RWPE2 (cell line): ENCODE data around the gene NRXN2.

Experiments used
- ATAC-seq: fragments of 200-7000 bp; cut with Tn5 transposase; 3 replicates; pipeline ENCODE4 v1.9.1; 2021; ENCODE audit warnings: low read depth
- DNase-seq: peaks from one replicate; pipeline ENCODE4 v3.0.0-alpha.2; 2020; ENCODE audit warnings: low spot score
- H3K27ac ChIP-seq: fragments of 450-650 bp; 2 replicates; pipeline ENCODE4 v1.5.1; 2017; ENCODE audit warnings: mild to moderate bottlenecking; ENCODE audit not compliant: poor library complexity, severe bottlenecking
- H3K27me3 ChIP-seq: fragments of 250-450 bp; sonication (Bioruptor Pico); 2 replicates; pipeline ENCODE4 v1.5.1; 2021; ENCODE audit warnings: mild to moderate bottlenecking, moderate library complexity; ENCODE audit not compliant: insufficient read depth, poor library complexity, severe bottlenecking
- H3K36me3 ChIP-seq: fragments of 250-450 bp; sonication (Bioruptor Pico); 2 replicates; pipeline ENCODE4 v1.5.1; 2020; ENCODE audit warnings: low read depth, mild to moderate bottlenecking, moderate library complexity
- H3K4me1 ChIP-seq: fragments of 250-450 bp; sonication (Bioruptor Pico); 2 replicates; pipeline ENCODE4 v1.5.1; 2021; ENCODE audit warnings: mild to moderate bottlenecking, moderate library complexity; ENCODE audit not compliant: insufficient read depth, poor library complexity, severe bottlenecking
- H3K4me3 ChIP-seq: fragments of 250-450 bp; sonication (Bioruptor Pico); 2 replicates; pipeline ENCODE4 v1.5.1; 2021; ENCODE audit warnings: mild to moderate bottlenecking, moderate library complexity; ENCODE audit not compliant: severe bottlenecking
- H3K9me3 ChIP-seq: fragments of 250-450 bp; sonication (Bioruptor Pico); 2 replicates; pipeline ENCODE4 v1.5.1; 2021; ENCODE audit warnings: mild to moderate bottlenecking, moderate library complexity; ENCODE audit not compliant: severe bottlenecking
- CTCF ChIP-seq: fragments of 450-650 bp; IDR thresholded peaks from one replicate; pipeline ENCODE4 v1.5.1; 2017; ENCODE audit warnings: mild to moderate bottlenecking, moderate library complexity; ENCODE audit not compliant: poor library complexity, severe bottlenecking

The NRXN2 gene

GRCh38 chr11:64661146-64661545, 61.9 kb downstream of the NRXN2 start:
- ATAC-seq = no peak
- no peak for DNase-seq
- no peak overlapping the region for H3K27ac ChIP-seq

GRCh38 chr11:64660706-64661105, 62.3 kb downstream of the NRXN2 start:
- DNase-seq (no peak), ATAC-seq (no peak)

More at GRCh38 chr11:64661146-64661545, 61.9 kb downstream of the NRXN2 start:
- TF ChIP-seq CTCF = no peak
- Histone ChIP-seq H3K36me3 (no peaks in the 10 kb centered on the region), H3K4me3 (no peak overlapping the region), H3K27me3 (no peaks in the 10 kb centered on the region), H3K9me3 (no peaks in the 10 kb centered on the region), H3K4me1 (peaks cover 16% of the 10 kb centered on the region)

GRCh38 chr11:64660205-64660604, 62.8 kb downstream of the NRXN2 start:
- Histone ChIP-seq H3K4me3 (no peak overlapping the region), H3K27ac (peak overlapping the region; percentile 60), H3K9me3 (no peaks in the 10 kb centered on the region), H3K27me3 (no peaks in the 10 kb centered on the region), H3K36me3 (no peaks in the 10 kb centered on the region), H3K4me1 (peaks cover 18% of the 10 kb centered on the region)
- ATAC-seq (no peak), DNase-seq (no peak)
- no peak for TF ChIP-seq CTCF

More at GRCh38 chr11:64660706-64661105, 62.3 kb downstream of the NRXN2 start:
- no peak for TF ChIP-seq CTCF
- Histone ChIP-seq H3K36me3 (no peaks in the 10 kb centered on the region), H3K27me3 (no peaks in the 10 kb centered on the region), H3K27ac (no peak overlapping the region), H3K9me3 (no peaks in the 10 kb centered on the region), H3K4me3 (no peak overlapping the region), H3K4me1 (peaks cover 18% of the 10 kb centered on the region)

- Histone ChIP-seq H3K27ac (peak overlapping the region; percentile 60), H3K4me1 (peaks cover 18% of the 10 kb centered on the region), H3K9me3 (no peaks in the 10 kb centered on the region), H3K36me3 (no peaks in the 10 kb centered on the region), H3K27me3 (no peaks in the 10 kb centered on the region), H3K4me3 (no peak overlapping the region)
- ATAC-seq (peak; percentile 84), DNase-seq (no peak)
- peak; percentile 22 for TF ChIP-seq CTCF
These were observed 63.4 kb downstream of the NRXN2 start for GRCh38 chr11:64659417-64660144.

GRCh38 chr11:64658265-64658664, 64.7 kb downstream of the NRXN2 start:
- DNase-seq (no peak), ATAC-seq (no peak)

More at GRCh38 chr11:64658265-64658664, 64.7 kb downstream of the NRXN2 start:
- H3K4me3 ChIP-seq = no peak overlapping the region
- H3K36me3 ChIP-seq = no peaks in the 10 kb centered on the region
- peaks cover 18% of the 10 kb centered on the region for H3K4me1 ChIP-seq
- H3K27ac ChIP-seq = no peak overlapping the region
- no peak for TF ChIP-seq CTCF
- H3K27me3 ChIP-seq = no peaks in the 10 kb centered on the region
- no peaks in the 10 kb centered on the region for H3K9me3 ChIP-seq
